Heart left ventricle (tissue), 13 donors: ENCODE data around the gene NFXL1.

Experiments
- POLR2A ChIP-seq, 2 donors: fragments of 450-650 bp; IDR thresholded peaks; one replicate each; pipeline ENCODE4 v1.6.1; 2017; ENCODE audit warnings: antibody characterized with exemption in 2 of 2, mild to moderate bottlenecking in 2 of 2, moderate library complexity in 2 of 2
- TF ChIP-seq, protein P1 (sequence below), 12 donors: fragments of 200-600 bp; sonication (generic) in 4 of 12; IDR thresholded peaks; one replicate each; pipeline versions ENCODE4 v1.5.0 to v1.8.0; 2018 to 2022; ENCODE audit warnings: antibody characterized with exemption in 12 of 12, mild to moderate bottlenecking in 5 of 12
- donor health status: ischemic (EF 13 %, LVEDD 7.1; RV severe dilation, severe dysfunction).
- donor health status: DM: no; HTN: yes; CAD: no.
- donor health status: DM: no; HTN: no; CAD: no.
- donor health status: ischemic (EF 25% LVEDD 6.9; RV normal size, moderate dysfunction).
- donor health status: ischemic (EF 25% LVEDD 5.7; RV mildly dilated, moderate dysfunction).
- donor health status: ischemic (EF 35%, LVEDD 5.7; RV mildly dilated, moderate dysfunction).
- donor health status: nonischemic (EF 11% LVEDD 7.7; RV severe dilation, severe dysfunction).
- donor health status: DM: yes; HTN: yes; CAD: no.
- donor health status: PGD.
- donor health status: ischemic (EF 29% LVEDD 5.4; RV normal size, mild dysfunction).
- donor health status: nonischemic (EF 23%, LVEDD 6.1; RV moderate dilation, normal function).

DNA sequence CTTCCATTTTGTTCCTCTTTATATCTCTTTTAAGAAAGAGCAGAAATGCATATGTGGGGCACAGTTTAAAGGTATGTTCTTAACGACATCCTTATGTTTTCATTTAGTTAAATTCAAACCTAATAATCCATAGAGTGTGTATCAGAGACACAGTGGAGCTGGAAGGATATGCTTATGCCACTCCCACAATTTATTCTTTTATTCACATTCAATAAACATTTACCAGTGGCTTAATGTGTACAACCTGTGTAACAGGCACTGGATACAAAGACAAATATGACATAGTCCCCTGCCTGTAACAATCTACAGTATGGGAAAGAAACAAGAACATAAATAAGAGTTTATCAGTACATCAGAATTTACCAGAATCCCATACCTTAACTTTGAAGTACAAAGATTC, 54.1 kb downstream of the NFXL1 start:
- TF ChIP-seq, protein P1, sequence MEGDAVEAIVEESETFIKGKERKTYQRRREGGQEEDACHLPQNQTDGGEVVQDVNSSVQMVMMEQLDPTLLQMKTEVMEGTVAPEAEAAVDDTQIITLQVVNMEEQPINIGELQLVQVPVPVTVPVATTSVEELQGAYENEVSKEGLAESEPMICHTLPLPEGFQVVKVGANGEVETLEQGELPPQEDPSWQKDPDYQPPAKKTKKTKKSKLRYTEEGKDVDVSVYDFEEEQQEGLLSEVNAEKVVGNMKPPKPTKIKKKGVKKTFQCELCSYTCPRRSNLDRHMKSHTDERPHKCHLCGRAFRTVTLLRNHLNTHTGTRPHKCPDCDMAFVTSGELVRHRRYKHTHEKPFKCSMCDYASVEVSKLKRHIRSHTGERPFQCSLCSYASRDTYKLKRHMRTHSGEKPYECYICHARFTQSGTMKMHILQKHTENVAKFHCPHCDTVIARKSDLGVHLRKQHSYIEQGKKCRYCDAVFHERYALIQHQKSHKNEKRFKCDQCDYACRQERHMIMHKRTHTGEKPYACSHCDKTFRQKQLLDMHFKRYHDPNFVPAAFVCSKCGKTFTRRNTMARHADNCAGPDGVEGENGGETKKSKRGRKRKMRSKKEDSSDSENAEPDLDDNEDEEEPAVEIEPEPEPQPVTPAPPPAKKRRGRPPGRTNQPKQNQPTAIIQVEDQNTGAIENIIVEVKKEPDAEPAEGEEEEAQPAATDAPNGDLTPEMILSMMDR (IDR thresholded peaks at IDR 0.05), result no peak
- no peak for TF ChIP-seq POLR2A (IDR thresholded peaks at IDR 0.05)
